Astrocyte of the cerebellum (primary cell): ENCODE data around the gene CAMKK1.

Source experiments
- DNase-seq: peaks from one replicate; pipeline ENCODE4 v3.0.0-alpha.2; 2011; ENCODE audit warnings: low read depth
- H3K4me3 ChIP-seq: 2 replicates; pipeline ENCODE4 v1.5.1; 2011; ENCODE audit warnings: mild to moderate bottlenecking, low read depth, low read length, moderate library complexity
- in situ Hi-C: cut with HindIII; loops from 2 replicates; pipeline ENCODE4 v1.10.0; 2017; ENCODE audit warnings: low sequenced_read_pairs
- TF ChIP-seq, protein P1 (sequence below): IDR thresholded peaks from 2 replicates; pipeline ENCODE4 v1.5.1; 2012; ENCODE audit warnings: low read length, low read depth, moderate library complexity, mild to moderate bottlenecking; ENCODE audit errors: missing control alignments

Gene CAMKK1

DNA sequence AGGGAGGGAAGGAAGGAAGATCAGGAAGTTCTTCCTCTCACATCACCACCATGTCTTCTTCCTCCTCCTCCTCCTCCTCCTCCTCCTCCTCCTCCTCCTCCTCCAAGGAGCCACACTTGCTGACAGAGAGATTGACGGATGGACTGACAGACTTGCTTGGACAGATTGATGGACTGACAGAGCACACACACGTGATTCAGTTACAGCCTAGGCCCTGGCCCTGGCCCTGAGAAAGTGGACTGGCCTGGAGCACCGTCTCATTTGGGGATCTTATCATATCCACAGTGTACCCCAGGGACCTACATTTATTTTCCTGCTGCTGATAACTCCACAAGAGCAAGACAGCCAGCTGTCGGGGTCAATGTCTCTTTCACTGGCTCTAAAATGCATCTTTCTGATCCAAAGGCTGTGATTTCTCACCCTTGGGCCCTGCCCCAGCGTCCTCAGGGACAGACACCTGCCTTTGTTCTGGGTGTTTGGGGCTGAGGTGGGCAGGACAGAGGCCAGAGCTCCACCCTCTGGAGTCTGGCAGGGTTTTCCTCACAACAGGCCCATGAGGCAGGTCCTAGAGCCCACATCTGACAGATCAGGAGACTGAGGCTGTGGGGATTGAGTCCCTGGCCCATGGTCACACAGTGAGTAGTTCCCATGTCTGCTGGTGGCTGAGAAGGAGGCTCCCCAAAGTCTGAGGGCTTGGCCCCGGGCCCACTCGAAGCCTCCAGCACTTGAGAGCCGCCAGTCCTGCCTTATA lies 25.7 kb upstream of the CAMKK1 start:
- in situ Hi-C loops = no loop called here
- TF ChIP-seq, protein P1, sequence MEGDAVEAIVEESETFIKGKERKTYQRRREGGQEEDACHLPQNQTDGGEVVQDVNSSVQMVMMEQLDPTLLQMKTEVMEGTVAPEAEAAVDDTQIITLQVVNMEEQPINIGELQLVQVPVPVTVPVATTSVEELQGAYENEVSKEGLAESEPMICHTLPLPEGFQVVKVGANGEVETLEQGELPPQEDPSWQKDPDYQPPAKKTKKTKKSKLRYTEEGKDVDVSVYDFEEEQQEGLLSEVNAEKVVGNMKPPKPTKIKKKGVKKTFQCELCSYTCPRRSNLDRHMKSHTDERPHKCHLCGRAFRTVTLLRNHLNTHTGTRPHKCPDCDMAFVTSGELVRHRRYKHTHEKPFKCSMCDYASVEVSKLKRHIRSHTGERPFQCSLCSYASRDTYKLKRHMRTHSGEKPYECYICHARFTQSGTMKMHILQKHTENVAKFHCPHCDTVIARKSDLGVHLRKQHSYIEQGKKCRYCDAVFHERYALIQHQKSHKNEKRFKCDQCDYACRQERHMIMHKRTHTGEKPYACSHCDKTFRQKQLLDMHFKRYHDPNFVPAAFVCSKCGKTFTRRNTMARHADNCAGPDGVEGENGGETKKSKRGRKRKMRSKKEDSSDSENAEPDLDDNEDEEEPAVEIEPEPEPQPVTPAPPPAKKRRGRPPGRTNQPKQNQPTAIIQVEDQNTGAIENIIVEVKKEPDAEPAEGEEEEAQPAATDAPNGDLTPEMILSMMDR = no peak
- no peak for DNase-seq
- H3K4me3 ChIP-seq = no peak overlapping the region

DNA sequence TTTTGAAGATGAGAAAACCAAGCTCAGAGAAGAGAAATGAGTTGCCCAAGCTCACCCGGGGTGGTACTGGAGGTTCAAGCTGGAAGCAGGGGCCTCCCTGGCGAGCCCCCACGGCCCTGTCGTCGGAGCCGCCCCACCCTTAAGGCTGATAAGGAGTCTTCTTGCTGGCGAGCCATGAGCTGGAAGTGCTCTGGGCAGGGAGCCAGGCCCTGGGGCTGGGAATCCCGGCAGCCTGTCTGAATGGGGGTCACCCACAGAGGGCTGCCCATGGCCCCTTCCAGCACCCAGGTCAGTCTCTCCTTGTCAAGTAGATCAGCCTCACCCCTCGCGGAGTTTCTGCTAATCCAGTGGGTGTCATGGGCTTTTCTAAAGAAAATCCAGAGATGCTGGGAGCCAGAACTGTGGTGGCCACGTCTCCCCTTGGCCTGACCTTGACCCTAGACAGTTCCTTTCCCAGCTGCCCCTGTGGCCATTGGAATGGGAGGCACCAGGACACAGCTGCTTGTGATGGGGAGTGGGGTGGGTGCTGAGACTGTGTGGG lies 24.6 kb upstream of the CAMKK1 start:
- H3K4me3 ChIP-seq = no peak overlapping the region
- TF ChIP-seq, protein P1 = no peak
- in situ Hi-C loops = no loop called here
- DNase-seq = no peak

DNA sequence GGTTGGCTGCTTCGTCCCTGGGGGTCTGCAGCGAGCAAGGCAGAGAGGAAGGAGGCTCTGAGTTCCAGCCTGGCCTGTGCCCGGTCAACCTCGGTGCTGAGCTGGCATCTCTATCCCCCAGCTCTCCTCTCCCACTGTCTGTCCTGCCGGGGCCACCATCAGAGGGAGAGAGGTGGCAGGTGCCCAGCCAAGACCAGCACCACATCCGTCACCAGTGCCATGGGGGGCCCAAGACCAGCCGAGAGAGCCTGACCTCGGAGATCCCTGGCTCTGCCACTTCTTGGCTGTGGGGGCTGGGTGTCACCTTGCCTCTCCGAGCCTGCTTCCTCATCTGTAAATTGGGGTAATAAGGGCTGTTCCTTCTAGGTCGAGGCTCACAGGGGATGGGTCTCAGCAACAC lies 24.0 kb upstream of the CAMKK1 start:
- in situ Hi-C loops = no loop called here
- H3K4me3 ChIP-seq = no peak overlapping the region
- no peak for DNase-seq
- TF ChIP-seq, protein P1 = no peak

DNA sequence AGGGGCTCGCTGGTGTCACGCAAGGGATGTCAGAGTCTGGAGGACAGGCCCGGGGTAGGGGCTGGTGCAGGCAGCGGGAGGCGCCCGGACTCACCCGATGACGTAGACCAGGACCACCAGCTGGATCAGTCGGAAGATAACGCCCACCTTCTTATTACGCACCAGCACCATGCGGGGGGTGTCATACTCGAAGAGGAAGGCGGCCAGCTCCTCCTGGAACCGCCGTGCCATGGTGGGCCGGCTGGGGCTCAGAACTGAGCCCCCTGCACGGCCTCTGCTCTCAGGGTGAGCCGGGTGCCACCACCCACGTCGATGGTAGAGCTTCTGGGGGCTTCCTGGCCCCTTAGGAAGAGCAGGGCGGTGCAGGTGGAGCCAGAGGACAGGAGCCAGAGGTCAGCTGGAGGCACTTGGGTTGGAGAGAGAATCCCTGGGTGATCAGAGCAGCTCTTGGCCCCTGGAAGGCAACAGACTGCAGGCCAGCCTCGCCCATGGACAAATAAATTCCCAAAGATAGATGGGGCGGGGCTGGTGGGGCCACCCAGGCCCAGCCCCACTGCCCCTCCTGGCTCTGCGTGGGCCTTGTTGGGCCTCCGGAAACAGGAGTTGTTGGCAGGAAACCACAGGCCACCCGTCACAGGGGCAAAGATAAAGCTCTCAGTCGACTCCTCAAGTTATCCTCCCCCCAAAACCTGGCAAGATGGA lies 23.3 kb upstream of the CAMKK1 start, which contains the start of gene P2RX1:
P2RX1 (minus strand) TSS at position 471 of the 702 bp plus-strand sequence; CDS start at position 231, 240 bp downstream.
- in situ Hi-C loops = no loop called here
- TF ChIP-seq, protein P1 = no peak
- DNase-seq = no peak
- H3K4me3 ChIP-seq = no peak within 1 kb of the TSS

DNA sequence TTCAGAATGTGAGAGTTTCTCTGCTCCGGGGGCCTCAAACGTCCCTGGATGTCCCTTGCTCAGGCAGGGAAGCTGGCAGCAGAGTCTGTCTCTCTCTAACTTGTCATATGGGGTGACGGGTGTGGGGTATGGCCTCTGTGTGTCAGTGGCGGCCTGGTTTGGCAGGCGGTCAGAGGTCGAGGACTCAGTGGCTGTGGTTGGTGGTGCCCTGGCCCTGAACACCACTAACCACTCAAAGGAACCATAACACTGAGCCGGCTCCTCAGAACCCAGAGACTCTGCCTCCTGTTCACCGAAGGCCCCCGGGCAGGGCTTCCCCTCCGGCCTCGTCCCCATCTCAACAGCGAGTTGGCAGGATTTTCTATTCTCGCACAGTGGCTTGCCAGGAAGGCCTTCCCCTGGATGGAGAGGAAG lies 22.7 kb upstream of the CAMKK1 start:
- no peak overlapping the region for H3K4me3 ChIP-seq
- no peak for DNase-seq

DNA sequence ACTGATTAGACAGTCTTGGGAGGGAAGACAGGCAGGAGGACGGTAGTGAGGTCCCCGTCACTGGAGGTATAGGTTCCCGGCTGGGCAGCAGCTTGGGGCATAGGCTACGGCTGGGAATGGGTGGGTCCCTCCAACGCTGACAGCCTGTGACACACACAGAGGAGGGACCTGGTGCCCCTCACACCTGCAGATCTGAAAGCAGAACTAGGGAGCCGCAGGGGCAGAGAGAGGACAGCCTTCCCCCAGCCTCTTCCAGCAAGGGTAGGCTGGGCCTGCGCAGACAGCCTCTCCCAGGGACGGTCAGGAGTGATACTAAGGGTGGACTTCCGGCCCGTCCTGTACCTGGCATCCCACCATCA lies 21.4 kb upstream of the CAMKK1 start:
- no peak for DNase-seq
- TF ChIP-seq, protein P1 = no peak
- H3K4me3 ChIP-seq = no peak overlapping the region
- in situ Hi-C loops = no loop called here

More for the DNA sequence above, 22.7 kb upstream of the CAMKK1 start:
- TF ChIP-seq, protein P1 = no peak
- in situ Hi-C loops = no loop called here
